Activated T-helper 1 cell treated with anti-CD3 and anti-CD28 coated beads, Interleukin-12 subunit alpha, Interleukin-12 subunit beta, Interleukin-2, Interleukin-4 antibody, amounts not matched to agents 30 ng/mL and 10 ng/mL and 1 ng/mL, durations not matched to agents 14 hours and 24 hours and 36 hours (primary cell): ENCODE data around the gene CDCP2. TPM values are rescaled to one million over a fixed set of nuclear protein-coding genes. Genes with fewer than 3 reads are reported as not detected.

ENCODE experiments used
- DNase-seq: peaks from one replicate; pipeline ENCODE4 v3.0.0; 2021; ENCODE audit warnings: low spot score
- H3K27ac Mint-ChIP-seq: one replicate; pipeline ENCODE4 v1.8.0; 2021; ENCODE audit warnings: mild to moderate bottlenecking, mixed read lengths
- H3K27me3 Mint-ChIP-seq: one replicate; pipeline ENCODE4 v1.8.0; 2022; ENCODE audit warnings: mild to moderate bottlenecking, moderate library complexity, mixed read lengths; ENCODE audit not compliant: insufficient read depth
- H3K36me3 Mint-ChIP-seq: one replicate; pipeline ENCODE4 v1.8.0; 2021; ENCODE audit warnings: low read depth, mixed read lengths
- H3K4me1 Mint-ChIP-seq: one replicate; pipeline ENCODE4 v1.8.0; 2021; ENCODE audit warnings: low read depth, mixed read lengths
- H3K4me3 Mint-ChIP-seq: one replicate; pipeline ENCODE4 v1.8.0; 2021; ENCODE audit warnings: mild to moderate bottlenecking, moderate library complexity, mixed read lengths
- H3K9me3 Mint-ChIP-seq: one replicate; pipeline ENCODE4 v1.8.0; 2021; ENCODE audit warnings: mixed read lengths
- intact Hi-C: fragments of 100-400 bp; cut with micrococcal nuclease; formaldehyde crosslinking; loops from one replicate; pipeline ENCODE4 v1.15.1; 2024
- total RNA-seq: library from RNA; stranded (reverse); gene quantifications from 2 replicates; pipeline ENCODE4 v1.2.3, GENCODE V29; 2022

CDCP2 gene
- total RNA-seq, 1 donor from 2014 or later: not detected

GRCh38 chr1:54125386-54126070 is 27.3 kb downstream of the CDCP2 start:
- H3K27ac Mint-ChIP-seq: no peak overlapping the region
- no peaks in the 10 kb centered on the region for H3K4me1 Mint-ChIP-seq
- H3K9me3 Mint-ChIP-seq: no peaks in the 10 kb centered on the region
- H3K36me3 Mint-ChIP-seq: no peaks in the 10 kb centered on the region
- H3K27me3 Mint-ChIP-seq: peaks cover 16% of the 10 kb centered on the region
- DNase-seq: no peak
- no peak overlapping the region for H3K4me3 Mint-ChIP-seq
- intact Hi-C loops: no loop called here

- H3K27me3 Mint-ChIP-seq: peaks cover 16% of the 10 kb centered on the region
- intact Hi-C loops: loop anchor here (5.0 kb wide), 1 partner anchor 277 kb away; no protein-coding TSS in a partner anchor
- H3K4me1 Mint-ChIP-seq: no peaks in the 10 kb centered on the region
- no peaks in the 10 kb centered on the region for H3K36me3 Mint-ChIP-seq
- no peak for DNase-seq
- no peaks in the 10 kb centered on the region for H3K9me3 Mint-ChIP-seq
- no peak overlapping the region for H3K4me3 Mint-ChIP-seq
- H3K27ac Mint-ChIP-seq: no peak overlapping the region
Observed at GRCh38 chr1:54124906-54125305, 27.9 kb downstream of the CDCP2 start.

- Mint-ChIP-seq H3K4me1 (no peaks in the 10 kb centered on the region), H3K4me3 (no peak overlapping the region), H3K27ac (no peak overlapping the region), H3K36me3 (no peaks in the 10 kb centered on the region), H3K9me3 (no peaks in the 10 kb centered on the region), H3K27me3 (peaks cover 14% of the 10 kb centered on the region)
- no peak for DNase-seq
- intact Hi-C loops: loop anchor here (5.0 kb wide), 1 partner anchor 278 kb away; no protein-coding TSS in a partner anchor
Observed at GRCh38 chr1:54124472-54124871, 28.3 kb downstream of the CDCP2 start.

GRCh38 chr1:54122992-54123391 is 29.8 kb downstream of the CDCP2 start:
- H3K4me1 Mint-ChIP-seq: no peaks in the 10 kb centered on the region
- DNase-seq: no peak
- H3K36me3 Mint-ChIP-seq: no peaks in the 10 kb centered on the region
- no peak overlapping the region for H3K4me3 Mint-ChIP-seq
- H3K27me3 Mint-ChIP-seq: peaks cover 14% of the 10 kb centered on the region
- no peaks in the 10 kb centered on the region for H3K9me3 Mint-ChIP-seq
- H3K27ac Mint-ChIP-seq: no peak overlapping the region
- intact Hi-C loops: loop anchor here (5.0 kb wide), 1 partner anchor 279 kb away; no protein-coding TSS in a partner anchor

- peaks cover 11% of the 10 kb centered on the region for H3K27me3 Mint-ChIP-seq
Observed at GRCh38 chr1:54122135-54122751, 30.6 kb downstream of the CDCP2 start.

GRCh38 chr1:54121482-54122134 is 31.2 kb downstream of the CDCP2 start:
- DNase-seq: peak; percentile 49
- no peaks in the 10 kb centered on the region for H3K4me1 Mint-ChIP-seq
- no peaks in the 10 kb centered on the region for H3K36me3 Mint-ChIP-seq
- H3K4me3 Mint-ChIP-seq: no peak overlapping the region
- intact Hi-C loops: loop anchor here (1.0 to 5.0 kb wide), 3 partner anchors 281 to 689 kb away; no protein-coding TSS in a partner anchor
- peaks cover 11% of the 10 kb centered on the region for H3K27me3 Mint-ChIP-seq
- H3K27ac Mint-ChIP-seq: no peak overlapping the region
- H3K9me3 Mint-ChIP-seq: no peaks in the 10 kb centered on the region

More at GRCh38 chr1:54122135-54122751, 30.6 kb downstream of the CDCP2 start:
- no peak overlapping the region for H3K27ac Mint-ChIP-seq
- DNase-seq: no peak
- no peak overlapping the region for H3K4me3 Mint-ChIP-seq
- H3K4me1 Mint-ChIP-seq: no peaks in the 10 kb centered on the region
- intact Hi-C loops: loop anchor here (5.0 kb wide), 1 partner anchor 280 kb away; no protein-coding TSS in a partner anchor
- H3K36me3 Mint-ChIP-seq: no peaks in the 10 kb centered on the region
- H3K9me3 Mint-ChIP-seq: no peaks in the 10 kb centered on the region

GRCh38 chr1:54120698-54121481 is 31.9 kb downstream of the CDCP2 start:
- Mint-ChIP-seq H3K27ac (no peak overlapping the region), H3K4me1 (no peaks in the 10 kb centered on the region), H3K9me3 (no peaks in the 10 kb centered on the region), H3K36me3 (no peaks in the 10 kb centered on the region), H3K27me3 (peaks cover 11% of the 10 kb centered on the region), H3K4me3 (no peak overlapping the region)
- intact Hi-C loops: loop anchor here (1.0 to 5.0 kb wide), 3 partner anchors 281 to 689 kb away; no protein-coding TSS in a partner anchor
- no peak for DNase-seq

- H3K4me1 Mint-ChIP-seq: no peaks in the 10 kb centered on the region
- peaks cover 11% of the 10 kb centered on the region for H3K27me3 Mint-ChIP-seq
- intact Hi-C loops: loop anchor here (5.0 kb wide), 1 partner anchor 282 kb away; no protein-coding TSS in a partner anchor
- H3K36me3 Mint-ChIP-seq: no peaks in the 10 kb centered on the region
- no peak overlapping the region for H3K4me3 Mint-ChIP-seq
- DNase-seq: no peak
- H3K9me3 Mint-ChIP-seq: no peaks in the 10 kb centered on the region
- H3K27ac Mint-ChIP-seq: no peak overlapping the region
Observed at GRCh38 chr1:54120018-54120697, 32.6 kb downstream of the CDCP2 start.

- Mint-ChIP-seq H3K4me3 (no peak overlapping the region), H3K27me3 (peaks cover 14% of the 10 kb centered on the region), H3K27ac (no peak overlapping the region), H3K9me3 (no peaks in the 10 kb centered on the region), H3K4me1 (no peaks in the 10 kb centered on the region), H3K36me3 (no peaks in the 10 kb centered on the region)
- no peak for DNase-seq
- intact Hi-C loops: no loop called here
Observed at GRCh38 chr1:54118704-54119103, 34.1 kb downstream of the CDCP2 start.

- Mint-ChIP-seq H3K4me1 (no peaks in the 10 kb centered on the region), H3K4me3 (no peak overlapping the region), H3K27ac (no peak overlapping the region)
Observed at GRCh38 chr1:54117815-54118563, 34.8 kb downstream of the CDCP2 start.

GRCh38 chr1:54115520-54115919 is 37.3 kb downstream of the CDCP2 start:
- intact Hi-C loops: no loop called here
- no peak overlapping the region for H3K4me3 Mint-ChIP-seq
- no peaks in the 10 kb centered on the region for H3K9me3 Mint-ChIP-seq
- no peak for DNase-seq
- no peaks in the 10 kb centered on the region for H3K4me1 Mint-ChIP-seq
- H3K27me3 Mint-ChIP-seq: peaks cover 2% of the 10 kb centered on the region
- no peaks in the 10 kb centered on the region for H3K36me3 Mint-ChIP-seq
- no peak overlapping the region for H3K27ac Mint-ChIP-seq

More at GRCh38 chr1:54117815-54118563, 34.8 kb downstream of the CDCP2 start:
- Mint-ChIP-seq H3K9me3 (no peaks in the 10 kb centered on the region), H3K27me3 (peaks cover 14% of the 10 kb centered on the region), H3K36me3 (no peaks in the 10 kb centered on the region)
- no peak for DNase-seq
- intact Hi-C loops: no loop called here
